Measurements from ENCODE around the gene SEC16B.
A peak's percentile ranks its signal among the peaks of the same experiment; 100 is the strongest.

The SEC16B gene

GRCh38 chr1:177976596-177976995 lies 6.7 kb upstream of the SEC16B start:
- no peak for DNase-seq

GRCh38 chr1:177975588-177976495 lies 6.0 kb upstream of the SEC16B start:
- no peak for DNase-seq

DNA sequence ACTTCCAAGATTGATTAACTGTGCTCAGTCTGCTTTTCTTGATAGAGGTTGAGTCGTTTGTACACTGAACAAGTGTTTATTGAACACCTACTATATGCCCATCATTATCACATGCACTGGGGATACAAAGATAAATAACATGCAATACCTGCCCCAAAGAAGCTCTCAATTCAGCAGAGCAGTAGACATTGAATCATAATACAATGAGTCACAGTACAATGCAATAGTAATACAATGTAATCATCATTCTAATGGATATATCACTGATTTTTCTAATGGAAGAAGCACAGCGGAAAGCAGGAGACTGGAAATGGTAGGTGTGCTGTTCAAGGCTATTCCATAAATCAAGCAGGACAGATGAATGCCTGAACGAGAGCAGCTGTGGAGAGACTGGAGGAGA lies 3.7 kb upstream of the SEC16B start:
- DNase-seq = no peak

- no peak for DNase-seq
Measured at GRCh38 chr1:177969109-177969508, 749 bp downstream of the SEC16B start.

DNA sequence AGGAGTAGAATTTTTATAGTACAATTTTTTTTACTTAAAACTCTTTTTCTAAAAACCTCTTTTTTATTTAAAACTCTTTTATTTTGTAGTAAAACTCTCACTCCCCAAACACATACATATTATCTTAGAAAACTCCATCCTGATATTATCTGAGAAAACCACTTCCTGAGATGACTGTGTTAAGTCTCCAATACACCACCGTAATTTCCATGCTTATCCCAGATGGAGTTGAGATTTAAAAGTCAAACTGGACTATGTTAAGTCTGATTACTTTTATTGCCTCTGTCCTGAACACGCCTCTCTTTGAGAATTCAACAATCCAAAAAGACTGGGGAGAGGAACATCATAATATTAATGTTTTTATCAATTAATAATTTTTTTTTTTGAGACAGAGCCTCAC lies 3.7 kb downstream of the SEC16B start:
- no peak for DNase-seq

GRCh38 chr1:177965293-177965692 lies 4.6 kb downstream of the SEC16B start:
- DNase-seq = no peak

DNA sequence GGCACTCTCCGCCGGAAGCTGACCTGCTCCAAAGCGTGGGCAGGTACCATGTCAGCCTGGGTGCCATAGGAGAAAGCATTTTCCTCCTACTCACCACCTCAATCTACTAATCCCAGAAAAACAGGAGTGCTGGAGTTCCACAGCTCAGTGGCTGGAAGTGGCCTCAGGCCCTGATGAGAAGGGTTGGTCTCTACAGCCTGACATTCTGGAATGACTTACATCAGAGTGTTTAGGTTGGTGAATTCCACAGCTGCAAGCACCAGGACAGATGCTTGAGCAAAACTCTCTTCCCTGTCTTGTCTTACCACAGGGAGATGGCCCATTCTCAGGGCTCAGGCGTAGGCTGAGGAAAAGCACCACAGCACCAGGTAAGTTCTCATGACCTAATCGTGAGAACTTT lies 5.5 kb downstream of the SEC16B start:
- no peak for DNase-seq

DNA sequence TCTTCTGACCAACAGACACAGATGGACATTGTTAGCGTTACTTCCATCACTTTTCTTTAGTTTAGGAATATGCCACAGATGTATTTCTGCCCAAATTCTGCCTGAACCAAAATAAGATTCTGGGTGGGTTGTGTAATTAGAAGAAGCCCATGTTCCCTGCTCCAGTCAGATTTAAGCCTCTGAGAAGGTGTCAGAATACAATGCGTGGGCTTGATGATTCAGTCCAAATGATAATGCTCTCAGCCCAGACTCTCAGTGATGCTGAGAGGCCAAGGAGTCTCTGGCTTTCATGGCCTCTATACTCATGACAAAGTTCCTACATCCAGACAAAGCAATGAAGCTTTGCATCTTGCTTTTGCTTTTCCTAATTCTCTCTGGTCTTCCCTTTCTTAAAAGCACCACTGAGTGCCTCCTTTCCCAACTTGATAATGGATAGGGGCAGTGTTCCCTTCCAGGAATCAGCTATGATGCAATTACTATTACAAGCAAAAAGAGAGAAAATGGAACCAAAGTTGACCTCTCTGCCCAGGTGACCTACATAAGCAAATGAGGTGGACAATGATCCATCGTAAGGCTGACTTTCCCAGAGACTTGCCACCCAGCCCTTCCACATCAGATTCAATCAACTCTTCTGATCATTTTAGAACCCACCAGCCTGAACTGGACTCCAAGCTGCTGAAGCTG lies 8.8 kb downstream of the SEC16B start:
- DNase-seq = no peak

DNA sequence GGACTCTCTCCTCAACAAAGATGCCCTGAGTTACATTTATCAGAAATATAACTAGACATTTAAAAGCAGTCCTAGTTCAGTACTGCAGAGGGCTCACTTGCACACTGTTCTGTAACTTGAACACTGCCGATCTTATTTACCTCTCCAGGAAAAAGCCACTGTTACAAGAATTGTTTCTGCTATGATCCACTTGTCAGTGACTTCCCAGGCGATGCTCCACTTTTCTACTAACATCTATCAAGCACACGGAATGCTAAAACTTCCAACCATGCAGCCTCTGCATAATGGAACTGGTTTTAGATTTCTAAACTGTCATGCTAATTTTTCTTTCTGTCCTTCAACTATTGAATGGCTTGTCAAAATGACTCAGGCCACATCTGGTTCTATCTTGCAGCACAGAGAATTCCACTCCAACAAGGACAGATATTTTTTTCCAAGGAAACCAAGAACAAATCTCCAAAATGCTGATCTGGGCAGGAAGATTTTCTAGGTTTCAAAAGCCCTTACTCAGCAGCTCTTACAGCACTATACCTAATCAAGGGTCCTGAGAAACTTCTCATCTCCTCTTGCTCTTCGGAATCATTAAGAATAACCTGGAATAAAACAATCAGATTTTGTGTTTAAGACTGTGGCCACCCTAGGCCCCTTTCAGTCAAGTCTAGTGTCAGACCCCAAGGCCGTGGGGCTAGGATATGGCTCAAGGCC lies 9.9 kb downstream of the SEC16B start:
- peak in 1 of 2 experiments; percentile 31 for DNase-seq

- DNase-seq = no peak
Measured at GRCh38 chr1:177958092-177958491, 11.8 kb downstream of the SEC16B start.

DNA sequence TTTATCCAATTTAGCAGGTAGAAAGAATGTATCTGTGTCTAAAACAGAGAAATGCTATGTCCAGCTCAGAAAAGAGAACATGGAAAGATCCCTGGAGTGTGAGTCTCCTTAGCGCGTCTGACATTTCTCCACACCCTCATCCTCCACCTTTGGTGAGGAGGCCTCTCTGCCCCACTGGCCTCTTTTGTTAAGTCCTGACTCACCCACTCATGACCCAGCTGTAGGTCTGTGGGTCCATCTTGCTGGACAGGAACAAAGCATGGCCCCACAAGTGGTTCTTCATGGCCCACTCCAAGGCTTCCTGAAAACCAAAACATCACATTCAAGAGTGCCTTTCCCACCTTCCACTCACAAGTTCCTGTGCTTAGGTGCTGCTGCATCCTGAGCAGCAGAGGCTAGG lies 15.8 kb downstream of the SEC16B start:
- DNase-seq = no peak

DNA sequence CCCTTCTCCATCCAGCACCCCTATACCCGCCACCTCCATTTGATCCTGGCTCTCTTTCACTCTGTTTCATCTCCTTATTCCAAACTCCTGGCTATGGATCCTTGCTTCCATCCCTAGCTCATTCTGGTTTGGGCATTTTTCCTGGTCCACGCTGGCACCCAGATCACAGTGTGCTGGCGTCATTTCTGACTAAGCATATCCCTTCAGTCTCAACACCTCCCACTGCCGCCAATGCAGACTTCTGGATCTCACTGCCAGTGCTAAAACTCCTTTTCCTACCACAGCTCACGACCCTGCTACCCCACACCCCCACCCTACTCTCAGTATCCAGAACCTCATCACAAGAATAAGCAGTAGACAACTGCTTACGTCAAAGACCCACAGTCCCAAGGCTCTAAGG lies 16.3 kb downstream of the SEC16B start:
- DNase-seq = no peak

DNA sequence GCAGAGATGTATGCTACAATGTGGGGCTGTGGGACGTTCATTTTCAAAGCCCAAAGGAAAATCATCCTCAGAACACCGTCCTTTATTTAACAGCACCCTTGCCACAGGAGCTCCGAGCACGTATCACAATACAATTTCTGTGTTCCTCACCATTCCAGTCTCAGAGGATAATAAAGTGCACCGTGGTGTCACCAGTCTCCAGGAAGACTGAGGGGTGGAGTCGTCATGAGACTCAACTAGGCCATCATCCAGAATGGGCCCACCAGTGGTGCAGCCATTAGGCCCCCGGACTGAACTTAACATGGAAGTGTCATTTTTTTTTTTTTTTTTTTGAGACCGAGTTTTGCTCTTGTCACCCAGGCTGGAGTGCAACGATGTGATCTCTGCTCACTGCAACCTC lies 17.2 kb downstream of the SEC16B start:
- DNase-seq = no peak

- no peak for DNase-seq
Measured at GRCh38 chr1:177952249-177952648, 17.6 kb downstream of the SEC16B start.

- DNase-seq = no peak
Measured at GRCh38 chr1:177950506-177950905, 19.4 kb downstream of the SEC16B start.

DNA sequence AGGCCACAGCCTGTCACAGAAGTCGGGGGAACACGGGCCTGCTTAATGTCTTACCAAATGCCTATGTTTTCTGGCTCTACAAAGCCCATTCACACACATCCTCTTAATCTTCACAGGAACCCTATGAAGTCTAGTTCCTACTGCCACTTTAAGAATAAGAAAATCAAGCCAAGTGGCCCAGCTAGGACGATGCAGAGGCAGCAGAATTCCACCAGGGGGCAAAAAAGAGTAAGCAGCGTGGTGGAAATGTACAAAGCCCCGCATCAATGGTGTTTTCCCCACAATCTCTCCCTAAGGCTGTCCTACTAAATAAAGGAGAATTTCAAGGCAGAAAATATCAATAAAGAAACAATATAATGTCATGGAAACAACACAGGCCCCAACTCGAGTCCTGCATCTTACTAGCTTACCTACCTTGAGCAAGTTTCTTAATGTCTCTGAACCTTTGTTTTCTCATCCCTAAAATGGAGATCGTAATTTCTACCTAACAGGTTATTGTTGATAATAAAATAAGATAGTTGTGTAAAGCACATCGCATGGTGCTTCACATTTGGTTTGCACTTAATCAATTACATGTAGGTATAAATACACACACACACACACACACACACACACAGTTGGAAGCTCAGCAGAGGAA lies 21.4 kb downstream of the SEC16B start:
- peak; percentile 33 to 59 for DNase-seq

- no peak for DNase-seq
Measured at GRCh38 chr1:177947623-177948022, 22.2 kb downstream of the SEC16B start.

GRCh38 chr1:177945943-177946650 lies 23.8 kb downstream of the SEC16B start:
- DNase-seq = peak; percentile 39 to 79

- no peak for DNase-seq
Measured at GRCh38 chr1:177944016-177944949, 25.6 kb downstream of the SEC16B start.

- no peak for DNase-seq
Measured at GRCh38 chr1:177941976-177942375, 27.9 kb downstream of the SEC16B start.

DNA sequence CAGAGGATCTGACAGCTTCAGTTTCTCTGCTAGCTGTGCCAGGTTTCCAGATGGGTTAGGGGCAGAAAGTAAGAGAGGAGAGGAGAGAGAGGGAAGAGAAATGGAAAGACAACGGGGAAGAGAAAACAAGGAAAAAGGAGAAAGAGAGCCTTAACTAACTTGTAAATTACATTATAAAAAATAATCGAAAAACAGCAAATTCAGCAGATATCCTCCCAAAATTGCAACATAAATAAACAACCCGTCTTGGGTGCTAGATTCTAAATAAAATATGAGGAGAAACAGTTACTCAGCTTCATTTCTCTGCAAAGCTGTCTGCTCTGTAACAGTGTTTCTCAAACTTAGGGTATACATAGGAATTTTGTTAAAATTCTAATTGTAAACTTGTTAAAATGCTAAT lies 29.2 kb downstream of the SEC16B start:
- DNase-seq = no peak

All from NCI-H524 (cell line).